ENCODE measurements around the gene XPOT. TPM values are rescaled to one million over a fixed set of nuclear protein-coding genes. Genes with fewer than 3 reads are reported as not detected.

The XPOT gene
- polyA plus RNA-seq, 1 donor from 2014 or later: 50.8 TPM

DNA sequence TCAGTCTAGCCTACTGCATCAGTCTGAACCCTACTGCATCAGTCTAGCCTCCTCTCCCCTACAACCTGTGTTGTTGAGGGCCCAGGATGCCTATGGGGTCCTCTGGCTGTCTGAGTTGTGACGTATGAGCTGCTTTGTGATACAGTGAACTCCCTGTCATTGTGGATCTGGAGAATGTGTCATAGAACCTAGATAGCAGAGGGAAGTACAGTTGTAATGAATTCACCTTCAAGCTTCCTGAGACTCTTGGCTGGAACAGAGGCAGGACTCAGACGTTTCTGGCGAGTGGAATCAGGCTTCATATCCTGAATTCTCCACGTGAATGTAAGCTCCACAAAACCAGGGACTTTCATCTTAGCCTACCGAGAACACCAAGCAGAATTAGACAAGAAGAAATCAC, 64.8 kb downstream of the XPOT start:
- Histone ChIP-seq H3K27ac (ENCODE audit: low read length) (no peak overlapping the region), H4K20me1 (ENCODE audit: insufficient read depth) (no peaks in the 10 kb centered on the region), H3K9ac (ENCODE audit: low read length) (no peak overlapping the region), H3K4me3 (ENCODE audit: low read length) (no peak overlapping the region), H3K27me3 (ENCODE audit: insufficient read depth, low read depth, low read length) (no peaks in the 10 kb centered on the region), H3K36me3 (ENCODE audit: insufficient read depth, low read length) (no peaks in the 10 kb centered on the region), H3K9me2 (ENCODE audit: insufficient read depth, low read length) (no peaks in the 10 kb centered on the region), H3K9me3 (ENCODE audit: low read length) (no peaks in the 10 kb centered on the region), H2AFZ (ENCODE audit: low read depth, low read length) (no peak overlapping the region), H3K4me2 (ENCODE audit: low read length) (no peak overlapping the region), H3K79me2 (replicated peaks; ENCODE audit: insufficient read depth, low read length) (no peaks in the 10 kb centered on the region), H3F3A (ENCODE audit: insufficient read depth, low read length, poor library complexity, severe bottlenecking) (no peaks in the 10 kb centered on the region)
- no peak for TF ChIP-seq SMC3 (conservative IDR thresholded peaks at IDR 0.05; ENCODE audit: poor library complexity)
- no peak for TF ChIP-seq RAD21 (conservative IDR thresholded peaks at IDR 0.05)
- no peak for TF ChIP-seq CTCF (IDR thresholded peaks at IDR 0.05; ENCODE audit: poor library complexity, severe bottlenecking)
- TF ChIP-seq MXI1 (conservative IDR thresholded peaks at IDR 0.05; ENCODE audit: poor library complexity, severe bottlenecking): no peak
- TF ChIP-seq, protein P1, sequence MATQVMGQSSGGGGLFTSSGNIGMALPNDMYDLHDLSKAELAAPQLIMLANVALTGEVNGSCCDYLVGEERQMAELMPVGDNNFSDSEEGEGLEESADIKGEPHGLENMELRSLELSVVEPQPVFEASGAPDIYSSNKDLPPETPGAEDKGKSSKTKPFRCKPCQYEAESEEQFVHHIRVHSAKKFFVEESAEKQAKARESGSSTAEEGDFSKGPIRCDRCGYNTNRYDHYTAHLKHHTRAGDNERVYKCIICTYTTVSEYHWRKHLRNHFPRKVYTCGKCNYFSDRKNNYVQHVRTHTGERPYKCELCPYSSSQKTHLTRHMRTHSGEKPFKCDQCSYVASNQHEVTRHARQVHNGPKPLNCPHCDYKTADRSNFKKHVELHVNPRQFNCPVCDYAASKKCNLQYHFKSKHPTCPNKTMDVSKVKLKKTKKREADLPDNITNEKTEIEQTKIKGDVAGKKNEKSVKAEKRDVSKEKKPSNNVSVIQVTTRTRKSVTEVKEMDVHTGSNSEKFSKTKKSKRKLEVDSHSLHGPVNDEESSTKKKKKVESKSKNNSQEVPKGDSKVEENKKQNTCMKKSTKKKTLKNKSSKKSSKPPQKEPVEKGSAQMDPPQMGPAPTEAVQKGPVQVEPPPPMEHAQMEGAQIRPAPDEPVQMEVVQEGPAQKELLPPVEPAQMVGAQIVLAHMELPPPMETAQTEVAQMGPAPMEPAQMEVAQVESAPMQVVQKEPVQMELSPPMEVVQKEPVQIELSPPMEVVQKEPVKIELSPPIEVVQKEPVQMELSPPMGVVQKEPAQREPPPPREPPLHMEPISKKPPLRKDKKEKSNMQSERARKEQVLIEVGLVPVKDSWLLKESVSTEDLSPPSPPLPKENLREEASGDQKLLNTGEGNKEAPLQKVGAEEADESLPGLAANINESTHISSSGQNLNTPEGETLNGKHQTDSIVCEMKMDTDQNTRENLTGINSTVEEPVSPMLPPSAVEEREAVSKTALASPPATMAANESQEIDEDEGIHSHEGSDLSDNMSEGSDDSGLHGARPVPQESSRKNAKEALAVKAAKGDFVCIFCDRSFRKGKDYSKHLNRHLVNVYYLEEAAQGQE (IDR thresholded peaks at IDR 0.05; ENCODE audit: borderline replicate concordance): no peak
- TF ChIP-seq EZH2 (IDR thresholded peaks at IDR 0.05; ENCODE audit: borderline replicate concordance, insufficient read depth, low read length, poor library complexity, severe bottlenecking): no peak
- TF ChIP-seq POLR2AphosphoS5 (IDR thresholded peaks at IDR 0.05): no peak
- TF ChIP-seq EP300 (conservative IDR thresholded peaks at IDR 0.05; ENCODE audit: poor library complexity, severe bottlenecking): no peak
- no peak for TF ChIP-seq TAF1 (IDR thresholded peaks at IDR 0.05; ENCODE audit: low read depth)

- Histone ChIP-seq H3K9me3 (ENCODE audit: low read length) (no peaks in the 10 kb centered on the region), H3F3A (ENCODE audit: insufficient read depth, low read length, poor library complexity, severe bottlenecking) (no peaks in the 10 kb centered on the region), H3K4me3 (ENCODE audit: low read length) (no peak overlapping the region), H3K79me2 (replicated peaks; ENCODE audit: insufficient read depth, low read length) (no peaks in the 10 kb centered on the region), H3K27me3 (ENCODE audit: insufficient read depth, low read depth, low read length) (no peaks in the 10 kb centered on the region), H3K9ac (ENCODE audit: low read length) (no peak overlapping the region), H2AFZ (ENCODE audit: low read depth, low read length) (no peak overlapping the region), H4K20me1 (ENCODE audit: insufficient read depth) (no peaks in the 10 kb centered on the region), H3K27ac (ENCODE audit: low read length) (no peak overlapping the region), H3K9me2 (ENCODE audit: insufficient read depth, low read length) (no peaks in the 10 kb centered on the region), H3K4me2 (ENCODE audit: low read length) (no peak overlapping the region), H3K36me3 (ENCODE audit: insufficient read depth, low read length) (no peaks in the 10 kb centered on the region)
- no peak for TF ChIP-seq POLR2AphosphoS5 (IDR thresholded peaks at IDR 0.05)
- no peak for TF ChIP-seq EZH2 (IDR thresholded peaks at IDR 0.05; ENCODE audit: borderline replicate concordance, insufficient read depth, low read length, poor library complexity, severe bottlenecking)
- TF ChIP-seq, protein P1 (IDR thresholded peaks at IDR 0.05; ENCODE audit: borderline replicate concordance): no peak
- TF ChIP-seq SMC3 (conservative IDR thresholded peaks at IDR 0.05; ENCODE audit: poor library complexity): no peak
- no peak for TF ChIP-seq CTCF (IDR thresholded peaks at IDR 0.05; ENCODE audit: poor library complexity, severe bottlenecking)
- TF ChIP-seq MXI1 (conservative IDR thresholded peaks at IDR 0.05; ENCODE audit: poor library complexity, severe bottlenecking): no peak
- no peak for TF ChIP-seq EP300 (conservative IDR thresholded peaks at IDR 0.05; ENCODE audit: poor library complexity, severe bottlenecking)
- no peak for TF ChIP-seq TAF1 (IDR thresholded peaks at IDR 0.05; ENCODE audit: low read depth)
- TF ChIP-seq RAD21 (conservative IDR thresholded peaks at IDR 0.05): no peak
Observed at GRCh38 chr12:64469455-64470142, 65.4 kb downstream of the XPOT start.

Data from neural cell (in vitro differentiated cells).